HG02588 (cell line): ENCODE measurements around the gene KCNQ5.

Experiments used
- ATAC-seq: cut with Tn5 transposase; IDR thresholded peaks from one replicate; pipeline ENCODE4 v1.9.1; 2021; ENCODE audit warnings: mild to moderate bottlenecking, moderate library complexity; ENCODE audit not compliant: unreplicated experiment

The KCNQ5 gene

GRCh38 chr6:73086726-73087125 is 464.9 kb downstream of the KCNQ5 start:
- ATAC-seq = no peak

DNA sequence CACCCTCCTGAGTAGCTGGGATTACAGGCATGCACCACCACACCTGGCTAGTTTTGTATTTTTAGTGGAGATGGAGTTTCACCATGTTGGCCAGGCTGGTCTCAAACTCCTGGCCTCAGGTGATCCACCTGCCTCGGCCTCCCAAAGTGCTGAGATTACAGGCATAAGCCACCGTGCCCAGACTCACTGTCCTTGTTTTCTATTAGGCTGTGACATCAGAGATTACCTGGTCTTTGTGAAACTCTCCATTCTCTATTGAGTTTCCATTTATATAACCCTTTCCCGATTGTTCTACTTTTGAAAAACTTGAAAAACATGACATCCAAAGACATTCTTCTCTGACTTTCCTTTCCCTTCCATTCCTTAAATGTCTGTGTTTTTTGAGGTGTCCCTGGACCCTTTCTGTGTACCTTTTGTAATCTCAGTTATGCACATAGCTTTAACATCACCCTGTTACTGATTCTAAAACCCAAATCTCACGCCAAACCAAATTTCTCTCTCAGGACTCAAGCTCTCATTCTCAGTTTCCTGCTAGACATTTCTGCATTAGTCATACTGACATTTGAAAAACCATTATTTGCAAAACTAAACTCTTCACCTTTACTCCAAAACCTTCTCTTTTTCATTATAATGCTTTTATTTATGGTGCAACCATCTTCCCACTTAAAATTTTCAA is 466.4 kb downstream of the KCNQ5 start:
- ATAC-seq = peak; percentile 61

DNA sequence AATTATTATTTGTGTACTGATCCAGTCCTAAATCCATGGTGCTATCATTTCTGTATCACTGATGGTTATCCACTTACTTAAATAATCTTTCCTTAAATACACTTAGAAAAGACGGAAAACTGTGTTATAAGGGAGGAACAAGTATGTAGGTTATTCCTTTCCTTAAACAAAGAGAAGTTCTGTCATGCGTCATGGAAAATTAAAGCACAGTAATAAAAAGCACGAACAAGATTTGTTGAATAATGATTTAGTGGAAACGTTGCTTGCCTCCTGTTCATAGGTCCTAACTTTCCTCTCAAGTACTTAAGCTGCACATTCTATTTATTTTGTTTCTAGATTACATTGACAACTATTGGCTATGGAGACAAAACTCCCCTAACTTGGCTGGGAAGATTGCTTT is 483.1 kb downstream of the KCNQ5 start:
- ATAC-seq = no peak

GRCh38 chr6:73107016-73107415 is 485.2 kb downstream of the KCNQ5 start:
- no peak for ATAC-seq

- ATAC-seq = no peak
Observed at GRCh38 chr6:73108949-73109348, 487.1 kb downstream of the KCNQ5 start.

DNA sequence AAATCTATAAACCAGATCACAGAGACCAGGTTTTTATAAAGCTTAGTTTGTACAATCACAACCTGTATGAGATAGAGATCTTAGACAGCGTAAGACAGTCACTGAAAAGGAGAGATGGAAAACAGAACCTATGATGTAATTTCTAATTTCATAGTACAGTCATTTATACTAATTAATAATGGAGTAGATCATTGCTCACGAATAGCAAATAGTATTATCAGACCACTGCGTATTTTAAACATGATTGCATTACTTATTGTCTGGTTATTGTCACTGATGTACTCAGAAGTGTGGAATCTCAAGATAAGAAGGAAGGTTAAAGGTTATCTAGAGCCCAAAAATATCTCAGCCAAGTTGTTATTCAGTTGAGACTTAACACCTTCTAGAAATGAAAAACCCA is 487.8 kb downstream of the KCNQ5 start:
- ATAC-seq = no peak

GRCh38 chr6:73116330-73116729 is 494.5 kb downstream of the KCNQ5 start:
- no peak for ATAC-seq

DNA sequence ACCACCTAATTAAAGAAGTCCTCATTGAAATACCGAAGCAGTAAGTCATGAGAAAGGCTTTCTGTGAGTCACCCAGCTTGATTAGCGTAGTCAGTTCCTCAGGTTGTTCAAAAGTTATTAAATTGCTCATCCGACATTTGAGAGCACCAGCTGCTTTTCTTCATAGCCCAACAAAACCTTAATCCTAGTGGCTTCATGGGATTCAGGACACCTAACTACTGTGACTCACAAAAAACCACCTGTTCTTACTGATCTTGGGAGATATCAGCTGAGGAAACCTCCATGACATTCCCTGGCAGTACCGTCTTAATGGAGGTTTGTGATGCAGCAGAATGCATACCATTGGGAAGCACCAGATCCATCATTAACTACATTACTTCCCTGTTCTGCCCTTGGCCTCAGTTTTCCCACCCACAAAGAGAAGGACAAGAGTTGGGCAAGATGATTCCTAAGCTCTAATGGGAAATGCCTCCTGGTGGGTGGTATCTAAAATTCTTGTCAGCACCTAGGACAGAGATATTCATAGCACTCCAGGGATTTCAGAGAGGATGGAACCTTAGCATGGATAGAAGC is 499.6 kb downstream of the KCNQ5 start:
- no peak for ATAC-seq

GRCh38 chr6:73123632-73124329 is 501.9 kb downstream of the KCNQ5 start:
- peak; percentile 87 for ATAC-seq

- ATAC-seq = peak; percentile 87
Observed at GRCh38 chr6:73129653-73130443, 508.0 kb downstream of the KCNQ5 start.

DNA sequence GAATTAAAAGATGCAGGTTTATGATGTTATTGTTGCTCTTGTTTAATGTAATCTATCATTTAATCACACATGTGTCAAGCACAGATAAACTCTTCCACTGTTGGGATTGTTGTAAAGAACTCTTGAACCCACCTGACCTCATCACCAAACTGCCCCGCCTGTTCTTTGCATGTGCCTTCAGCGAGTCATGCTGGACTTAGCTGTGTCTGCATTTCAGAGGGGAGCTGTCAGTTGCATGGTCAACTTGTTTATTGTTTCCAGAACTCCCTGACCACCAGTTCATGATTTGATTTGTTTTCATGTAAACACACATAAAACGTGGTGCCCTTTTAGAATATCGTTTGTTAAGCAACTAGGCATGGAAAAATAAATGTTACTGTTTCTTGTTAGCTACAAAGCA is 509.8 kb downstream of the KCNQ5 start:
- ATAC-seq = no peak

DNA sequence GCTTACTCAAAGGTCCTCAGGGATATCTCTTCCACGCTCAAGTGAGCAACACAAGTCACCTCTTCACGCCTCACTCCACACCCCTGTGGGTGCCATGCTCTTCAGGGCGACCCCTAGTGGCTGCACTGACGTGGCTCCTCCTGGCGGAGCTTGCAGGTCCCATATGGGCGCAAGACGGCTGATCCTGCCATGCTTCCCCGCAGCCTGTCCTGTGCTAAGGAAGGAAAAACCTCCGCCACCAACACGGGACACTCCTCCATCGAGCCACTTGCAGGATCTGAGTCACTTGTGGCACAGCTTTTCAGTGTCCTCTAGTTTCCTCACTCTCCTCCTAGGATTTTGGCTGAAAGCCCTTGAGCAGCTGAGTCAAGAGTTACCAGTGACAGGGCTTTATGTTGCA is 512.7 kb downstream of the KCNQ5 start:
- no peak for ATAC-seq

DNA sequence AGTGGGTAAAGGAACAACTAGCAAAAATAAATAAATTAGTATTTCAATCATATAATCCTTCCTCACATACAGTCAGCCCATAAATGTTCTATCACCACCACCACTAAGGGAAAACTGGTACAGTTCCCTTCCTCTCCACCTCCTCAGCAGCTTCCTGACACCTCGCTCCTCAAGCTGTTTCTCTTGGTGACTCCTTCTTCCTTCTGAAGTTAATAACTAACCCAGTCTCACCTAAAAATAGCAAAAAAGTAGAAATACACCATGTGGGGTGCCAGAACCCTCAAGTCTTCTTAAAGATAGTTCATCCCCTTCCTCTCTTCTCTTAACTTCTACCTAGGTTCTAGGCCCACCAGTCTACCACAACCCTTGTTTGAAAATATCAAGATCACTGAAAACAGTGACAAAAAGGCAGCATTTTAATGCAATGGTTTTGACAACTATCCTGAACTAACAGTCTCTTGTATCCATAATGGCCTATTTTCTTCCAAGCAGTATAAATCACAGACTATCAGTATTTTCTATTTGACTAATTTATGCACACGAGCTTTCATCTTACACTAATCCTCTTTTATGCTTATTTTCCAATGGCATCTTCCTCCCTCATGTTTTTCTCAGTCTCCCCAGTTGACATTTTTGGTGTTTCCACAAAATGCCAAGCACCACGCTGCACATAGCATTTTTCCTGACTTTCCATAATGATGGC is 518.0 kb downstream of the KCNQ5 start:
- ATAC-seq = peak; percentile 51

GRCh38 chr6:73143551-73143950 is 521.7 kb downstream of the KCNQ5 start:
- ATAC-seq = no peak

DNA sequence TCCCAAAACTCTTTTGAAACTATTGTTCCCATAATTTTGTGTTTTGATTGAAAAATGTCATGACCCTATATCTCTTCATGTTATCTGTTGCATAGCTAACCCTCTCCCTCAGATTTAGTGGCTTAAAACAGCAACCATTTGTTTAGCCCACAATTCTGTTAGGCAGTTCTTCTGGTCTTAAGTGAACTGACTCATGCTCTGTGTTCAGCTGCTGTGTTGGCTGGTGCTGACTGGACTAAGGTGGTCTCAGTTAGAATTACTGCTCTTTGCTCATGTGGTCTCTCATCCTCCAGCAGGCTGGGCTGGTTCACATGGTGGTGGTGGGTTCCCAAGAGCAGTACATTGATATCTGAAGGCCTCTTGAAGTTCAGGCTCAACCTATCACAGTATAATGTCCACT is 522.7 kb downstream of the KCNQ5 start:
- no peak for ATAC-seq

GRCh38 chr6:73145690-73146089 is 523.8 kb downstream of the KCNQ5 start:
- ATAC-seq = no peak

GRCh38 chr6:73151732-73152131 is 529.9 kb downstream of the KCNQ5 start:
- ATAC-seq = no peak

GRCh38 chr6:73152556-73152955 is 530.7 kb downstream of the KCNQ5 start:
- ATAC-seq = no peak

GRCh38 chr6:73152966-73153757 is 531.3 kb downstream of the KCNQ5 start:
- ATAC-seq = no peak
